Gastrocnemius medialis (tissue), 4 donors: Measurements from ENCODE around the gene LRP4. TPM values are rescaled to one million over a fixed set of nuclear protein-coding genes. Genes with fewer than 3 reads are reported as not detected.

Source experiments
- ATAC-seq, 2 donors: fragments of 150-250 bp; one replicate each; pipeline ENCODE4 v1.9.1; 2016
- DNase-seq, 2 donors: peaks; one replicate each; pipeline ENCODE4 v3.0.0-alpha.2; 2019
- H3K27ac ChIP-seq, 4 donors: fragments of 200-600 bp; sonication (generic); 1 replicate in 1 of 4; 2 replicates in 3 of 4; pipeline ENCODE4 v1.5.1; 2016 to 2018; ENCODE audit warnings: mild to moderate bottlenecking in 2 of 4, moderate library complexity in 1 of 4
- H3K27me3 ChIP-seq, 3 donors: fragments of 200-600 bp; sonication (generic) in 2 of 3; 1 replicate in 1 of 3; 2 replicates in 2 of 3; pipeline versions ENCODE4 v1.5.1 to v1.6.0; 2016 to 2019; ENCODE audit warnings: mild to moderate bottlenecking in 1 of 3, moderate library complexity in 1 of 3
- H3K36me3 ChIP-seq, 2 donors: fragments of 200-600 bp; sonication (generic) in 1 of 2; one replicate each; pipeline ENCODE4 v1.5.1; 2017 to 2018
- H3K4me1 ChIP-seq, 2 donors: fragments of 200-600 bp; sonication (generic) in 1 of 2; one replicate each; pipeline ENCODE4 v1.5.1; 2016 to 2017; ENCODE audit warnings: mild to moderate bottlenecking in 2 of 2
- H3K4me3 ChIP-seq, 4 donors: fragments of 200-600 bp; sonication (generic) in 3 of 4; 1 replicate in 1 of 4; 2 replicates in 3 of 4; pipeline ENCODE4 v1.5.1; 2016 to 2019; ENCODE audit warnings: mild to moderate bottlenecking in 2 of 4
- H3K9me3 ChIP-seq, 3 donors: fragments of 200-600 bp; sonication (generic) in 2 of 3; 1 replicate in 1 of 3; 2 replicates in 2 of 3; pipeline ENCODE4 v1.5.1; 2016 to 2019
- CTCF ChIP-seq, 5 experiments: fragments of 450-650 bp in 3 of 5; fragments of 200-600 bp in 2 of 5; sonication (generic) in 2 of 5; IDR thresholded peaks in 4 of 5; conservative IDR thresholded peaks in 1 of 5; 1 replicate in 4 of 5; 2 replicates in 1 of 5; pipeline ENCODE4 v1.5.1; 2016 to 2019; ENCODE audit warnings: antibody characterized with exemption in 5 of 5, mild to moderate bottlenecking in 3 of 5, moderate library complexity in 3 of 5
- POLR2A ChIP-seq, 2 donors: fragments of 450-650 bp; IDR thresholded peaks; one replicate each; pipeline ENCODE4 v1.6.1; 2017; ENCODE audit warnings: antibody characterized with exemption in 2 of 2, mild to moderate bottlenecking in 2 of 2, moderate library complexity in 2 of 2
- in situ Hi-C, 4 donors: fragments of 200-750 bp; cut with MboI; loops; one replicate each; pipeline versions ENCODE4 v1.15.0 to v1.8.0; 2017; ENCODE audit warnings: low sequenced_read_pairs in 4 of 4
- intact Hi-C: fragments of 100-400 bp; cut with DNase I; formaldehyde crosslinking; loops from one replicate; pipeline ENCODE4 v1.15.1; 2023; ENCODE audit warnings: low total_unique reads
- total RNA-seq, 4 donors: library from RNA; depleted of rRNA; stranded (reverse); fragments of >200 nt; gene quantifications; one replicate each; pipeline versions ENCODE4 v1.1.0 to v1.2.3, GENCODE V29; 2016

Gene LRP4
- total RNA-seq, 4 donors from 2014 or later, result 3.9 to 19.0 (median 6.2) TPM

DNA sequence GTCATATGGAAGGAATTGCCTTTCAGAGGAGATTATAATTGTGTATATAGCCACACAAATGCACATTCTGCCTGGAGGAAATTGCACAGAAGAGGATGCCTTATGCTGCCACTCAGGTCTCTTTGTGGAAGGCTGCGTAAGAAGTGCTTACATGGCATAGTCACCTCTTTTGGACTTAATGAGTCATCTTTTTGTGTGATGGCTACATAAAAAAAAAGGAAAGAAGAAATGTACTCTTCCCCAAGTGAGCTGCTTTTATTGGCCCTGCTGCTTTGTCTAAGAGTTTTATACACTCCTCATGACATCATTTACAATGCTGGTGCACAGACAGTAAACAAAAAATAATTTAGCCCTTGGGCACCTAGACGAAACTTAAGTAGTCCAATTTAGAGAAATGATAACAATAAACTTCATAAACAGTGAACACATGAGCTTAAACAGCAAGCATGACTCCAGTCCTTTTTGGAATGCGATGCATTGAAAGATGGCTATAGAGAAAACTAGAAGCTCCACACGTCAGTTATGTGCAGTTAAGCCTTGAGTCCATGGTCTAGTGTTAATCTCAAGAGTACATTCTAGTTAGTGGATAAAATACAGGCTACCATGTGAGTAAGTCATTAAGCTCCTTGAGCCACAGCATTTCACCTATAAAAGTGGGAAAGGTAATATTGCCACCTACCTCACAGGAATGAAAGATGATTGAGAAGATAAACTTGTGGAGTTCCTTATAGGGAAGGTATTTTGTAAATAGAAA lies 30.2 kb upstream of the LRP4 start:
- TF ChIP-seq CTCF (IDR thresholded peaks at IDR 0.05 in 4 of 5, conservative IDR thresholded peaks at IDR 0.05 in 1 of 5) (no peak), POLR2A (IDR thresholded peaks at IDR 0.05) (no peak)
- intact Hi-C loops (no loop called here), in situ Hi-C loops (no loop called here)
- no peaks in the 10 kb centered on the region for H3K9me3 ChIP-seq
- H3K36me3 ChIP-seq, result no peaks in the 10 kb centered on the region
- ATAC-seq (no peak), DNase-seq (no peak)
- no peaks in the 10 kb centered on the region for H3K27me3 ChIP-seq
- no peak overlapping the region for H3K4me3 ChIP-seq
- no peaks in the 10 kb centered on the region for H3K4me1 ChIP-seq
- no peak overlapping the region for H3K27ac ChIP-seq

GRCh38 chr11:46947399-46948077 lies 29.2 kb upstream of the LRP4 start:
- in situ Hi-C loops, result no loop called here
- ATAC-seq, result no peak
- no peaks in the 10 kb centered on the region for H3K4me1 ChIP-seq
- DNase-seq, result no peak
- no peak overlapping the region for H3K27ac ChIP-seq
- H3K27me3 ChIP-seq, result no peaks in the 10 kb centered on the region
- H3K4me3 ChIP-seq, result no peak overlapping the region
- no peaks in the 10 kb centered on the region for H3K9me3 ChIP-seq
- H3K36me3 ChIP-seq, result no peaks in the 10 kb centered on the region
- TF ChIP-seq CTCF (IDR thresholded peaks at IDR 0.05 in 4 of 5, conservative IDR thresholded peaks at IDR 0.05 in 1 of 5), result no peak
- TF ChIP-seq POLR2A (IDR thresholded peaks at IDR 0.05), result no peak
- intact Hi-C loops, result no loop called here

- DNase-seq (no peak), ATAC-seq (no peak)
- Histone ChIP-seq H3K36me3 (peaks cover 0 to 6% of the 10 kb centered on the region in 2 donors), H3K4me3 (no peak overlapping the region), H3K27ac (no peak overlapping the region), H3K4me1 (no peaks in the 10 kb centered on the region), H3K27me3 (no peaks in the 10 kb centered on the region), H3K9me3 (no peaks in the 10 kb centered on the region)
- in situ Hi-C loops, result no loop called here
- TF ChIP-seq POLR2A (IDR thresholded peaks at IDR 0.05), result no peak
- no peak for TF ChIP-seq CTCF (IDR thresholded peaks at IDR 0.05 in 4 of 5, conservative IDR thresholded peaks at IDR 0.05 in 1 of 5)
- intact Hi-C loops, result no loop called here
These were observed 26.2 kb upstream of the LRP4 start for GRCh38 chr11:46944356-46945075.

GRCh38 chr11:46942172-46942571 lies 23.8 kb upstream of the LRP4 start:
- no peak for TF ChIP-seq POLR2A (IDR thresholded peaks at IDR 0.05)
- TF ChIP-seq CTCF (IDR thresholded peaks at IDR 0.05 in 4 of 5, conservative IDR thresholded peaks at IDR 0.05 in 1 of 5), result no peak
- in situ Hi-C loops, result no loop called here
- intact Hi-C loops, result no loop called here
- no peaks in the 10 kb centered on the region for H3K27me3 ChIP-seq
- DNase-seq (no peak), ATAC-seq (no peak)
- peaks cover 1 to 3% of the 10 kb centered on the region in 2 donors for H3K4me1 ChIP-seq
- no peak overlapping the region for H3K27ac ChIP-seq
- H3K36me3 ChIP-seq, result peaks cover 0 to 6% of the 10 kb centered on the region in 2 donors
- H3K9me3 ChIP-seq, result no peaks in the 10 kb centered on the region
- H3K4me3 ChIP-seq, result no peak overlapping the region
